OCI-LY7 (cell line): ENCODE measurements around the gene NHLH2. TPM values are rescaled to one million over a fixed set of nuclear protein-coding genes. Genes with fewer than 3 reads are reported as not detected.

Source experiments
- BruUV-seq: library from RNA; stranded (reverse); fragments of 400-500 nt; replicated peaks from 2 replicates; lab custom pipeline; 2021; lab: Mats Ljungman, UMichigan
- CTCF ChIA-PET: fragments of 300-600 bp; sonication (Branson Sonifier 250); formaldehyde crosslinking; loops from one replicate; lab custom pipeline; 2022; ENCODE audit warnings: antibody characterized with exemption; ENCODE audit not compliant: unreplicated experiment; lab: Charles Lee
- POLR2A ChIA-PET: fragments of 300-600 bp; sonication (Branson Sonifier 250); formaldehyde crosslinking; loops from one replicate; lab custom pipeline; 2022; ENCODE audit warnings: antibody characterized with exemption; lab: Charles Lee
- DNase-seq: peaks from one replicate; pipeline ENCODE4 v3.0.0-alpha.2; 2015; ENCODE audit warnings: low spot score
- H2AFZ ChIP-seq: fragments of 200-600 bp; sonication (generic), shearing (Covaris generic); 2 replicates; pipeline ENCODE4 v1.6.1; 2014; ENCODE audit warnings: mild to moderate bottlenecking, antibody characterized with exemption, low read length, moderate library complexity
- H3K27ac ChIP-seq: fragments of 200-600 bp; sonication (generic); 2 replicates; pipeline ENCODE4 v1.5.1; 2014; ENCODE audit warnings: mixed run types, low read depth, mild to moderate bottlenecking, moderate library complexity, low read length, inconsistent platforms; ENCODE audit not compliant: poor library complexity, severe bottlenecking
- H3K36me3 ChIP-seq: fragments of 200-600 bp; sonication (generic); 2 replicates; pipeline ENCODE4 v1.6.1; 2014; ENCODE audit warnings: mild to moderate bottlenecking, antibody characterized with exemption, low read length, moderate library complexity, mixed read lengths; ENCODE audit not compliant: insufficient read depth
- H3K4me1 ChIP-seq: fragments of 200-600 bp; sonication (generic); 2 replicates; pipeline ENCODE4 v1.5.1; 2014; ENCODE audit warnings: mild to moderate bottlenecking, low read length; ENCODE audit not compliant: insufficient read depth, poor library complexity, severe bottlenecking
- H3K4me2 ChIP-seq: fragments of 200-600 bp; sonication (generic); 2 replicates; pipeline ENCODE4 v1.6.1; 2014; ENCODE audit warnings: mild to moderate bottlenecking, low read length
- H3K4me3 ChIP-seq: fragments of 200-600 bp; sonication (generic); 2 replicates; pipeline ENCODE4 v1.5.1; 2014; ENCODE audit warnings: mild to moderate bottlenecking, low read depth, low read length; ENCODE audit not compliant: poor library complexity, severe bottlenecking
- H3K79me2 ChIP-seq: fragments of 200-600 bp; sonication (generic); 2 replicates; pipeline ENCODE4 v1.6.1; 2016; ENCODE audit warnings: low read depth, mild to moderate bottlenecking, low read length, moderate library complexity, mixed read lengths; ENCODE audit not compliant: insufficient read depth
- H3K9me2 ChIP-seq: fragments of 200-600 bp; sonication (generic); 2 replicates; pipeline ENCODE4 v1.6.1; 2016; ENCODE audit warnings: mild to moderate bottlenecking, low read length, mixed read lengths; ENCODE audit not compliant: insufficient read depth
- H3K9me3 ChIP-seq: fragments of 200-600 bp; sonication (generic); 2 replicates; pipeline ENCODE4 v1.6.1; 2014; ENCODE audit warnings: mild to moderate bottlenecking, mixed run types, low read length, mixed read lengths
- H4K20me1 ChIP-seq: fragments of 200-600 bp; sonication (generic); 2 replicates; pipeline ENCODE4 v1.6.1; 2014; ENCODE audit warnings: mild to moderate bottlenecking, antibody characterized with exemption, low read length, moderate library complexity, mixed read lengths; ENCODE audit not compliant: insufficient read depth
- EZH2phosphoT487 ChIP-seq: fragments of 200-600 bp; sonication (generic); IDR thresholded peaks from 2 replicates; pipeline ENCODE4 v1.6.1; 2018; ENCODE audit warnings: low read depth, borderline replicate concordance, mild to moderate bottlenecking, mixed run types, antibody characterized with exemption, low read length, moderate library complexity, mixed read lengths
- intact Hi-C: fragments of 100-400 bp; cut with micrococcal nuclease; formaldehyde crosslinking; loops from one replicate; pipeline ENCODE4 v1.10.0; 2022; ENCODE audit not compliant: unreplicated experiment
- total RNA-seq, 2 experiments: library from RNA; depleted of rRNA in 1 of 2; stranded (reverse); fragments of >200 nt in 1 of 2; shearing (Covaris generic) in 1 of 2; gene quantifications; 2 replicates each; pipeline ENCODE4 v1.2.3, GENCODE V29; 2014 to 2022
- TF ChIP-seq, protein P1 (sequence below): fragments of 200-600 bp; sonication (generic); conservative IDR thresholded peaks from 2 replicates; pipeline ENCODE4 v1.5.1; 2014; ENCODE audit warnings: mild to moderate bottlenecking, antibody characterized with exemption, low read length, moderate library complexity, mixed read lengths

The NHLH2 gene
- total RNA-seq, 2 experiments from 2014 or later: not detected

DNA sequence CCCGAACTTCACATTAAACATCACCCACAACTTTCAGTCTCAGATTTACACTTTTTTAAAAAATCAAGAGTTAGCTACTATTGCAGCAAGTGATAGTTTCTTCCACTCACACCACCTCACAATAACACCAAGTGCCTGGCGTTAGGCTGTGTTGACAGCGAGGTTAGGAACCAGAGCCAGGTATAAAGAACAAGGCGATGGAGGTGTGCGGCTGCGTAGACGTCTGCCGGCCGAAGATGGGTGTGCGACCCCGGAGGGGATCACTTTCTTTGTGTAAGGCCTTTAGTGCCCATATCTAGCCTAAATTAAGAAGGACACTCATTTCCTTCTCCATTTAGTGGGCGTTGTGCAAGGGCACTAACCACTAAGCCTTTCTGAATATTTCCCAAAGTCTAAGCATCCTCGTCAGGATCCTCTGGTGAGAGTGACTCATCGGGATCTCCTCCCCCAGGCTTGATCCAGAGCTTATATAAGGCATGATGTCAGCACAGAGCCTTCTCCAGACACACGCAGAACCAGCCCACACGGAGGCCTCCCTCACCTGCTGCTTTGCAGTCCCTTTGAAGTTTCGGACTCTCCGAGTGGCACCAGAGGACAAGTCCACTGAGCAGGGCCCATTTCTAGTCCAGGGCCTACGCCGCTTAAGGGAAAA lies 11.8 kb downstream of the NHLH2 start:
- Histone ChIP-seq H3K4me2 (no peak overlapping the region), H4K20me1 (no peaks in the 10 kb centered on the region), H3K4me3 (no peak overlapping the region), H3K36me3 (no peaks in the 10 kb centered on the region), H3K27ac (no peak overlapping the region), H3K4me1 (no peaks in the 10 kb centered on the region), H3K9me2 (no peaks in the 10 kb centered on the region), H2AFZ (no peak overlapping the region), H3K79me2 (no peaks in the 10 kb centered on the region), H3K9me3 (no peaks in the 10 kb centered on the region)
- POLR2A ChIA-PET: no interaction called here
- no peak for DNase-seq
- CTCF ChIA-PET: no interaction called here
- BruUV-seq: no TSS peak
- intact Hi-C loops: no loop called here
- TF ChIP-seq, protein P1, sequence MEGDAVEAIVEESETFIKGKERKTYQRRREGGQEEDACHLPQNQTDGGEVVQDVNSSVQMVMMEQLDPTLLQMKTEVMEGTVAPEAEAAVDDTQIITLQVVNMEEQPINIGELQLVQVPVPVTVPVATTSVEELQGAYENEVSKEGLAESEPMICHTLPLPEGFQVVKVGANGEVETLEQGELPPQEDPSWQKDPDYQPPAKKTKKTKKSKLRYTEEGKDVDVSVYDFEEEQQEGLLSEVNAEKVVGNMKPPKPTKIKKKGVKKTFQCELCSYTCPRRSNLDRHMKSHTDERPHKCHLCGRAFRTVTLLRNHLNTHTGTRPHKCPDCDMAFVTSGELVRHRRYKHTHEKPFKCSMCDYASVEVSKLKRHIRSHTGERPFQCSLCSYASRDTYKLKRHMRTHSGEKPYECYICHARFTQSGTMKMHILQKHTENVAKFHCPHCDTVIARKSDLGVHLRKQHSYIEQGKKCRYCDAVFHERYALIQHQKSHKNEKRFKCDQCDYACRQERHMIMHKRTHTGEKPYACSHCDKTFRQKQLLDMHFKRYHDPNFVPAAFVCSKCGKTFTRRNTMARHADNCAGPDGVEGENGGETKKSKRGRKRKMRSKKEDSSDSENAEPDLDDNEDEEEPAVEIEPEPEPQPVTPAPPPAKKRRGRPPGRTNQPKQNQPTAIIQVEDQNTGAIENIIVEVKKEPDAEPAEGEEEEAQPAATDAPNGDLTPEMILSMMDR: no peak
- TF ChIP-seq EZH2phosphoT487: no peak

DNA sequence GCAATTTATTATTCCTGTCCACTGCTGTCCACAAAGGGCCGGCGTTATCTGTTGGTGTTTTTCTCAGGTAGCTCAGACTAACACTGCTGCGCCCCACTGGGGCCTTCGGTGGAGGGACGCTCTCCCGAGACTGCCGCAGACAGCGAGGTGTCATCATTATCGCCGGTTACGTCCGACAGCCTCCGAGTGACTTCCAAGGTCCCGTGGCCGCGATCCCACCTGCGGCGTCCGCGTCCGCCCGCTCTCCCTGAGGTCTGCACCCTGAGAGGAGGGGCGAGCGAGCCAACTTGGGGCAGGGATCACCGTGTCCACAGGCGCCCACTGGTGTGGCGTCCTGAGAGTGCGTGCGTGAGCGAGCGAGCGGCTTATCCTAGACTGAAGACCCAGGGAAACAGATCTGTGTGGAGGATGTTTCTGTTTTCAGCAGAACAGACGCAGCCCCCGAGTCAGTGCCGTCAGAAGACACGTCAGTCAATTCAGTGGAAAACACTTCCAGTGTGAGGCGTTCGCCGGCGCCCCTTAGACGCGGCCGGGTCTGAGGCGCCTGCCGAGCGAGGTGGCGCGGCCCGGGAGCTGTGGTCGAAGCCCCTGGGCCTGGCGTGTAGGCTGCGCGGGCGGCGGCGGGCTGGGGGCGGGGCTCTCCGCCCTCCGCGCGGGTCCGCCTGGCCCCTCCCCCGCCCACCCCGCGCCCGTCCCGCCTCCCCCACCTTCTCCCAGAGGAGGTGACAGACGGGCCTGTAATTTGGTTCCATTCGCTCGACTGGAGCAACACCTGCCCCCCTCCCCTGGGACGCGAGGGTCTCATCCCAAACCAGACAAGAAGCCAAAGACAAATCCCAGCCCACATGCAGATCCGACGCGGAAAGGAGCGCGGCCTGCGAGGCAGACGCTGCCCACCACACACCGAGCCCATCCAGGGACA lies 12.6 kb downstream of the NHLH2 start:
- TF ChIP-seq, protein P1: no peak
- no peak for TF ChIP-seq EZH2phosphoT487
- POLR2A ChIA-PET: no interaction called here
- H3K27ac ChIP-seq: no peak overlapping the region
- no peaks in the 10 kb centered on the region for H4K20me1 ChIP-seq
- intact Hi-C loops: no loop called here
- no peak overlapping the region for H2AFZ ChIP-seq
- H3K36me3 ChIP-seq: no peaks in the 10 kb centered on the region
- CTCF ChIA-PET: no interaction called here
- no peaks in the 10 kb centered on the region for H3K4me1 ChIP-seq
- no TSS peak for BruUV-seq
- no peak overlapping the region for H3K4me2 ChIP-seq
- H3K79me2 ChIP-seq: no peaks in the 10 kb centered on the region
- H3K9me3 ChIP-seq: no peaks in the 10 kb centered on the region
- no peaks in the 10 kb centered on the region for H3K9me2 ChIP-seq
- no peak overlapping the region for H3K4me3 ChIP-seq
- DNase-seq: no peak
